GM12878 (cell line): ENCODE measurements around the gene NDUFS4. TPM values are rescaled to one million over a fixed set of nuclear protein-coding genes. Genes with fewer than 3 reads are reported as not detected.

Experiments used
- ATAC-seq: fragments of 200-7000 bp; cut with Tn5 transposase; 3 replicates; pipeline ENCODE4 v1.9.1; 2020; ENCODE audit warnings: mild to moderate bottlenecking, moderate library complexity
- BruUV-seq: library from RNA; stranded (reverse); fragments of 400-500 nt; replicated peaks from 2 replicates; lab custom pipeline; 2021; lab: Mats Ljungman, UMichigan
- CTCF ChIA-PET: fragments of 300-600 bp; sonication (Branson Sonifier 250); formaldehyde crosslinking; extraction: SDS; loops from one replicate; lab custom pipeline; 2021; ENCODE audit warnings: inconsistent platforms; lab: Yijun Ruan, JAX
- POLR2A ChIA-PET: fragments of 350-600 bp; formaldehyde crosslinking; extraction: SDS; loops from one replicate; lab custom pipeline; 2021; ENCODE audit warnings: inconsistent platforms; lab: Charles Lee
- RAD21 ChIA-PET: fragments of 300-600 bp; sonication (Branson Sonifier 250); formaldehyde crosslinking; loops from one replicate; lab custom pipeline; 2023; ENCODE audit warnings: antibody characterized with exemption; ENCODE audit not compliant: unreplicated experiment; lab: Charles Lee
- SMC1A ChIA-PET: fragments of 300-600 bp; sonication (Branson Sonifier 250); formaldehyde crosslinking; loops from one replicate; lab custom pipeline; 2023; ENCODE audit not compliant: unreplicated experiment, uncharacterized antibody; lab: Charles Lee
- DNase-seq: peaks from one replicate; pipeline ENCODE4 v3.0.0-alpha.2; 2011; ENCODE audit warnings: low read depth, low spot score
- FAIRE-seq: peaks from 3 replicates; lab custom pipeline; 2011; peaks lifted over from hg19 to GRCh38; lab: Jason Lieb, UNC
- H2AFZ ChIP-seq: 2 replicates; pipeline ENCODE4 v1.6.0; 2011; ENCODE audit warnings: low read depth, low read length, control low read depth; ENCODE audit not compliant: control insufficient read depth
- H3K27ac ChIP-seq: 2 replicates; pipeline ENCODE4 v1.5.1; 2011; ENCODE audit warnings: control low read depth; ENCODE audit not compliant: control insufficient read depth, insufficient read depth
- H3K27me3 ChIP-seq, 2 experiments: replicated peaks in 1 of 2; 2 replicates each; pipeline versions ENCODE4 v1.6.0 to v1.6.1; 2011; ENCODE audit warnings: low read length in 1 of 2; ENCODE audit not compliant: control insufficient read depth in 2 of 2, insufficient read depth in 2 of 2
- H3K36me3 ChIP-seq, 2 experiments: 2 replicates each; pipeline ENCODE4 v1.5.1; 2011; ENCODE audit warnings: low read length in 1 of 2; ENCODE audit not compliant: control insufficient read depth in 2 of 2, insufficient read depth in 2 of 2
- H3K4me1 ChIP-seq: 2 replicates; pipeline ENCODE4 v1.6.1; 2011; ENCODE audit warnings: mild to moderate bottlenecking, low read length, moderate library complexity, mixed read lengths; ENCODE audit not compliant: control insufficient read depth, insufficient read depth
- H3K4me2 ChIP-seq: 2 replicates; pipeline ENCODE4 v1.6.0; 2011; ENCODE audit warnings: control low read depth; ENCODE audit not compliant: control insufficient read depth, insufficient read depth
- H3K4me3 ChIP-seq: fragments of 200-600 bp; sonication (generic); 2 replicates; pipeline ENCODE4 v1.5.1; 2016
- H3K79me2 ChIP-seq: 2 replicates; pipeline ENCODE4 v1.6.0; 2011; ENCODE audit warnings: low read length; ENCODE audit not compliant: control insufficient read depth, insufficient read depth
- H3K9ac ChIP-seq: 2 replicates; pipeline ENCODE4 v1.8.0; 2011; ENCODE audit warnings: low read length, control low read depth, mixed read lengths; ENCODE audit not compliant: control insufficient read depth, insufficient read depth
- H3K9me3 ChIP-seq: replicated peaks from 3 replicates; pipeline ENCODE4 v1.5.1; 2011; ENCODE audit warnings: mild to moderate bottlenecking, low read length; ENCODE audit not compliant: control insufficient read depth, insufficient read depth
- H4K20me1 ChIP-seq: 2 replicates; pipeline ENCODE4 v1.6.0; 2011; ENCODE audit not compliant: control insufficient read depth, insufficient read depth
- ATF7 ChIP-seq: fragments of 450-650 bp; IDR thresholded peaks from 2 replicates; pipeline ENCODE4 v1.6.1; 2016; ENCODE audit warnings: low read depth, mild to moderate bottlenecking
- BCLAF1 ChIP-seq: fragments of 450-650 bp; IDR thresholded peaks from 2 replicates; pipeline ENCODE4 v1.6.1; 2017; ENCODE audit warnings: antibody characterized with exemption, mild to moderate bottlenecking, moderate library complexity
- CHD1 ChIP-seq: IDR thresholded peaks from 2 replicates; pipeline ENCODE4 v1.6.1; 2012; ENCODE audit warnings: low read depth, low read length, improper control_type of control experiment
- CHD2 ChIP-seq: IDR thresholded peaks from 2 replicates; pipeline ENCODE4 v1.6.1; 2011; ENCODE audit warnings: low read depth, low read length, improper control_type of control experiment, borderline replicate concordance
- JUND ChIP-seq: IDR thresholded peaks from 2 replicates; pipeline ENCODE4 v1.6.1; 2012; ENCODE audit warnings: low read depth, mild to moderate bottlenecking, low read length, improper control_type of control experiment, moderate library complexity
- MLLT1 ChIP-seq: fragments of 450-650 bp; IDR thresholded peaks from 2 replicates; pipeline ENCODE4 v1.6.1; 2016; ENCODE audit warnings: mild to moderate bottlenecking
- NFYB ChIP-seq: IDR thresholded peaks from 2 replicates; pipeline ENCODE4 v1.6.1; 2011; ENCODE audit warnings: low read depth, mild to moderate bottlenecking, low read length, improper control_type of control experiment, moderate library complexity; ENCODE audit not compliant: insufficient read depth
- NRF1 ChIP-seq: conservative IDR thresholded peaks from 2 replicates; pipeline ENCODE4 v1.6.1; 2011; ENCODE audit warnings: mild to moderate bottlenecking, low read depth, low read length, improper control_type of control experiment
- RAD51 ChIP-seq: fragments of 450-650 bp; IDR thresholded peaks from 2 replicates; pipeline ENCODE4 v1.6.1; 2016; ENCODE audit warnings: moderate library complexity, mild to moderate bottlenecking, inconsistent platforms
- SKIL ChIP-seq: fragments of 450-650 bp; IDR thresholded peaks from 2 replicates; pipeline ENCODE4 v1.6.1; 2017; ENCODE audit warnings: mild to moderate bottlenecking, low read depth, inconsistent platforms; ENCODE audit not compliant: poor library complexity, severe bottlenecking
- SMARCA5 ChIP-seq: fragments of 450-650 bp; IDR thresholded peaks from 2 replicates; pipeline ENCODE4 v1.6.1; 2017; ENCODE audit warnings: mild to moderate bottlenecking
- ZNF24 ChIP-seq: fragments of 450-650 bp; IDR thresholded peaks from 2 replicates; pipeline ENCODE4 v1.6.1; 2017; ENCODE audit warnings: antibody characterized with exemption, mild to moderate bottlenecking
- WGBS: methylation state at CpG from one replicate; pipeline ENCODE4 v1.1.6; 2016; ENCODE audit warnings: low lambda C conversion rate; ENCODE audit not compliant: insufficient replicate concordance, insufficient coverage; ENCODE audit errors: missing lambda C conversion rate; 5-methylcytosine and 5-hydroxymethylcytosine counted together
- in situ Hi-C: fragments of 300-500 bp; cut with MboI; formaldehyde crosslinking; loops from 9 replicates; pipeline ENCODE4 v1.14.3; 2018; ENCODE audit warnings: mixed read lengths
- intact Hi-C: fragments of 100-400 bp; cut with micrococcal nuclease; formaldehyde crosslinking; loops from one replicate; pipeline ENCODE4 v1.14.2; 2022; ENCODE audit not compliant: unreplicated experiment
- polyA plus RNA-seq, 11 experiments: library from polyadenylated mRNA; depleted of rRNA in 4 of 11; unstranded in 6 of 11; stranded (reverse) in 5 of 11; fragments of >200 nt; fragmentation: Nextera tagmentation in 4 of 11; fragmentation: Illumina TruSeq in 1 of 11; extraction: Ambion mirVana in 4 of 11; extraction: Trizol in 1 of 11; gene quantifications; 1 replicate in 1 of 11; 2 replicates in 10 of 11; pipeline versions ENCODE4 v1.2.1 to v1.2.3, GENCODE V29; 2011 to 2016; ENCODE audit warnings: inconsistent platforms in 2 of 11, missing spikeins in 2 of 11, low read depth in 1 of 11
- total RNA-seq, 4 experiments: library from RNA; depleted of rRNA in 3 of 4; stranded (reverse); fragments of >200 nt in 3 of 4; fragmentation: Illumina TruSeq in 1 of 4; extraction: Trizol in 1 of 4; gene quantifications; 2 replicates each; pipeline versions ENCODE4 v1.2.1 to v1.2.3, GENCODE V29; 2013 to 2021

The NDUFS4 gene
- total and polyA plus RNA-seq, 10 of the 15 experiments (the other 5 are each of a cell fraction or from before 2014, with no cell fraction given) = 69.9 to 366 (median 114) TPM

GRCh38 chr5:53674121-53674520, 113.7 kb downstream of the NDUFS4 start:
- in situ Hi-C loops (no loop called here), intact Hi-C loops (no loop called here)
- no peaks in the 10 kb centered on the region for H3K4me1 ChIP-seq
- H3K36me3 ChIP-seq = no peaks in the 10 kb centered on the region
- 100% methylated on average over 1 of the region's 1 CpG for WGBS
- ATAC-seq (no peak), FAIRE-seq (no peak), DNase-seq (no peak)
- SMC1A ChIA-PET = interaction anchor here (1.2 kb wide), 1 partner anchor 10 kb away, joined by 3 read pairs; no protein-coding TSS in a partner anchor
- H3K4me2 ChIP-seq = no peak overlapping the region
- no peak for TF ChIP-seq ATF7
- no peak for TF ChIP-seq NRF1
- TF ChIP-seq SKIL = no peak
- no peak for TF ChIP-seq JUND
- no peaks in the 10 kb centered on the region for H3K79me2 ChIP-seq
- H3K9ac ChIP-seq = no peak overlapping the region
- POLR2A ChIA-PET = no interaction called here
- no peak overlapping the region for H3K4me3 ChIP-seq
- H4K20me1 ChIP-seq = no peaks in the 10 kb centered on the region
- no peak overlapping the region for H3K27ac ChIP-seq
- H3K27me3 ChIP-seq = no peaks in the 10 kb centered on the region
- H3K9me3 ChIP-seq = no peaks in the 10 kb centered on the region
- H2AFZ ChIP-seq = no peak overlapping the region
- no TSS peak for BruUV-seq
- CTCF ChIA-PET = no interaction called here
- RAD21 ChIA-PET = no interaction called here

GRCh38 chr5:53677632-53678031, 117.2 kb downstream of the NDUFS4 start:
- H3K27me3 ChIP-seq = no peaks in the 10 kb centered on the region
- intact Hi-C loops (no loop called here), in situ Hi-C loops (no loop called here)
- H3K27ac ChIP-seq = no peak overlapping the region
- ChIA-PET SMC1A (no interaction called here), POLR2A (no interaction called here), RAD21 (no interaction called here), CTCF (interaction anchor here (1.5 kb wide), 1 partner anchor 34 kb away, joined by 3 read pairs; no protein-coding TSS in a partner anchor)
- FAIRE-seq (no peak), DNase-seq (no peak), ATAC-seq (no peak)
- H3K79me2 ChIP-seq = no peaks in the 10 kb centered on the region
- peaks cover 0 to 2% of the 10 kb centered on the region in 2 experiments; a peak in 1 of 4 replicates for H3K36me3 ChIP-seq
- no peaks in the 10 kb centered on the region for H3K4me1 ChIP-seq
- WGBS = 82% methylated on average over 3 of the region's 3 CpGs
- BruUV-seq = no TSS peak
- no peak overlapping the region for H2AFZ ChIP-seq
- no peaks in the 10 kb centered on the region for H4K20me1 ChIP-seq
- H3K9ac ChIP-seq = no peak overlapping the region
- H3K9me3 ChIP-seq = no peaks in the 10 kb centered on the region
- no peak overlapping the region for H3K4me2 ChIP-seq
- no peak overlapping the region for H3K4me3 ChIP-seq
- TF ChIP-seq RAD51 (no peak), MLLT1 (no peak), CHD1 (no peak), SMARCA5 (no peak), BCLAF1 (no peak), ZNF24 (no peak), CHD2 (no peak), NFYB (no peak)
